DMS114 treated with DMSO at 0.1 percent for 48 hours (cell line): ENCODE data around the gene FERMT1.

Source experiments
- DNase-seq: peaks from one replicate; lab custom pipeline; 2025; ENCODE audit not compliant: unreplicated experiment; lab: John Stamatoyannopoulos, UW

The FERMT1 gene

DNA sequence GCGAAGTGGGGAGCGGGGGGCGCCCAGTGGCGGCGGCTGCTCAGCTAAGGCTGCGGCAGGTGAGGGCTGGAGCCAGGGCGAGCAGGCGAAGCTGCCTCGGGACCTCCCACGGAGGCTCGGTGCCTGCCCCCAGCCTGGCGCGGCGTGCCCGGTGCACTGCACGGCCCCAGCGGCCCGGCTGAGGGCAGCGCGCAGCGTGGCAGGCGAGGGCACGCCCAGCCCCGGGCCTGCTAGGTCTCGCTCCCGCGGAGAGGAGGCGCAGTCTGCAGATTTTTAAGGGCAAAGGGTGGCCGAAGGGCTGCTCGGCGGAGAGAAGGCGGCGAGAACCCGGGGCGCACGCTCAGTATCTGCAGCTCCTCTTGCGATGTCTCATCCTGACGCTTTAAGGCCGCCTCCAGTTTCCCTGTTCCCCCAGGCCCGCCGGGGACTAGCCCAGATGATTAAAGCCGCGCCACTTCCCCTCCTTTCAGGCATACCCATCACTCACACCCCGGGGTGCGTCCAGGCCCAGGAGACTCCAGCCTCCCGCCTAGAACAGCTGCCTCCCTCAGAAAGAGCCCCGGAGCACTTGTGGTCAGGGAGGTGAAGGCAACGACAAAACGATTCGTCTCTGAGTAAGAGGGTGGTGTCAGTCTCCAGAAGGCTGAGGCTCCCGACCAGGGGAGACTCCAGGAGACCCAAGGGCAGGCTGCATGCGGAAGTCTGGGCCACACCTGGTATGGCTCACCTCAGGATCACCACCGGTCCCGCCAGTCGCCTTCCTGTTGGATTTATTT, at the start of gene FERMT1:
TSS of gene FERMT1 (minus strand) at position 158 of the 776 bp plus-strand sequence. CDS start 3,476 bp downstream, outside the sequence.
- DNase-seq = peak; percentile 7

DNA sequence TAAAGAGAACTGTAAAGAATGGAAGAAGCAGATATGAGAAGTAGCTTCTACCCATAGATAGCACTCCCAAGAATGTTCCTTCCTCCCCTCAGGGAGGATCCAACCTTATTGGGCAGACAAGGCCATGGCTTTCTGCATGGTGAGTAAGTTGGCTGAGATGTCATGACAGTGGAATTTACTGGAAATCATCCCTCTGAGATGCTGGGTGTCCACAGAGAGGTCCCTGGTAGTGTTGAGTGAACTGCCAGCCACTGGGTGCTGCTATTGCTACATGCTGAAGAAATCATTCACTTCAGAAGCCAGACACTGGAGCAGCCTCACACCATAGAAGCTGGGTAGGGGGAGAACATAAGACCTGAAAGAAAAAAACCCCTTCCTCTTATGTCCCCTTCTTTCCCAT, 46.4 kb upstream of the FERMT1 start:
- no peak for DNase-seq

- no peak for DNase-seq
These were observed 45.4 kb upstream of the FERMT1 start for GRCh38 chr20:6168204-6168603.

DNA sequence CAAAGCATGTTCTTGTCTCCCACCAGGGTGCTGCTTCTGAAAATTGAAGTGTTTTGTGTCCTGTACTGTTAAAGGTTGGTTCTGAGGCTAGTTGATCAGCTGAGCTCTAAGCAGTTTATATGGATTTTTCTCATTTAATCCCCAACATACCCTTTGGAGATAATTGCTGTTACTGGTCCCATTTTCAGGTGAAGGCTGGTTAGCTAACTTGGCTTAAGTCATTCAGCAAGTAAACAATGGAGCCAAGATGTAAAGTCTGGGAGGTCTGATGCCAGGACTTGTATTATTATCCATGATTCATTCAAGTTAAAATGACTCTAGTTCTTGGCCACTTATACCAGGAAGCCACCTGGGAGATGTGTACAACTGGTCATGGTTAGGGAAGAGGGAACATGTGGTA, 42.5 kb upstream of the FERMT1 start:
- DNase-seq = no peak

DNA sequence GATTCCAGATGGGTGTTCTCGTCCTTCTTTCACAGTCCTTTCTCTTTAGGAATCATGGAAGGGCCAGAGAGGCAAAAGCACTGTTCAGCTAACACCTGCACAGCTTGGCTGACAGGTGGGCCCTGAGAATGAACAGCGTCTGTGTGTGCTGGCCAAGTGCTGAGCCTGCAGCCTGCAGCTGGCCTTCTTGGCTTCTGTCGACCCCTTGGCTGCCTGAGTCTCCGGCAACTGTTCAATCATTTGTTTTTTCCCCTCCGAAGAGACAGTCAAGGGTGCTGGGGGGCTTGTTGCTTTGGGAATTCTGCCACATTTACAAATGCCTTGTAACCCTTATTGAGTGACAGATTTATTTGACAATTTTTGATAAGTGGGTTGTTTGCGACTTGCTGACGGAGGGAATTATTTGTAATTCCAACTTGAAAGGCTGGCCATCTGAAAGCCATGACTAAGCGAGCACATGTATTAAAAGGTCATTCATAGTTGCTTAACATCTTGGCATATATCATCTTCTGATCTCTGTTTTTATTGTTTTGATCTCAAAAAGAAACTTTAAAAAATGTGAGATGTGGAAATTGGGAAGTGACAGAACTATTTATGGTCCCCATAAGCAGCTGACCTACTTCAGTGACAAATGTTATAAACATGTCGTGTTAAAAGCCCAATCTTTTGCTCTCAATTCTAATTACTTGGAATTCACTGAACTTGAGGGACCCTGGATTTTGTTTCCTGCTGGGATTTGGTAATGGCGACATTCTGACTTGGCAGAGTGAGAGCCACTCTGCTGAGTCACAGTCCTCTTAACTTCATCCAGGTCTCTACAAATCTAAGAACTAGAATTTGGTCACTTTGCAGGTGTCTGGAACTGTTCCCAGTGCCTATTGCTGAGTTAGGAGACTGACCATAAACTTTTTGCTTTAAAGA, 41.9 kb upstream of the FERMT1 start:
- DNase-seq = no peak

DNA sequence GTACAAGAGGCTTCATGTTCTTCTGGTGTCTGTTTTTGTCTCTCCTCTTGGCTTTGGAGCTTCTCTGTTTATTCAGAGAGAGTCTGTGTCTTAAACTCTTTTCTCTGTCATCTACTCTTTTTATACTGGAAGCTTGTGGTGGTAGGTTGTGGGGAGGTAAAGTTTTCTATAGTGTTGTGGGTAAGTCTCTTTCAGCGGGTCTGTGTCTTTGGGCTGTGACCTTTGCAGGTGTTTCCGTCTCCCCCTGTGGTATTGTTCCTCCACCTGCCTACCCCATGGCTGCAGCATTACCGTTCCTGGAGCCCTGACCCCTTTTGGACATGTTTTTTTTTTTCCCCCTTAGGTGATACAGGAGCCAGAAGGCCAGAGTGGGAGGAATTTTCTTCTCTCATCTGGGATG, 37.9 kb upstream of the FERMT1 start:
- no peak for DNase-seq

DNA sequence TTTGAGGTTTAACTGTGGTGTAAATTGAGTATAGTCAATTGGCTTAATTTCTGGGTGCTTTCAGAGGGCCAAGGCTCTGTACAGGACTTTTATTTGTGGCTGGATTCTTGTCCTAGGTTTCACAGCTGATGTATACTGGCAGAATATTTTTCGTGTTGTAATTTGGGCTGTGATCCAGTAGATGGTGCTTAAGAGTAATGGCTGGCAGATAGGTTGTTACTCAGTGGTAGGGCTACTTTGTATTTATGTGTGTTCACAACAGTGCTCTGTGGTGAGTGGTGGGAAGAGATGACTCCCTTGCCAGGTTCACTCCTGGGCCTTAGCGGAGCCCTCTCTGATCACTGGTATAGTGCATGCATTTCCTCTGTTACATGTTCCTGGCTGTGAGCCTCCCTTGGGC, 34.5 kb upstream of the FERMT1 start:
- no peak for DNase-seq

DNA sequence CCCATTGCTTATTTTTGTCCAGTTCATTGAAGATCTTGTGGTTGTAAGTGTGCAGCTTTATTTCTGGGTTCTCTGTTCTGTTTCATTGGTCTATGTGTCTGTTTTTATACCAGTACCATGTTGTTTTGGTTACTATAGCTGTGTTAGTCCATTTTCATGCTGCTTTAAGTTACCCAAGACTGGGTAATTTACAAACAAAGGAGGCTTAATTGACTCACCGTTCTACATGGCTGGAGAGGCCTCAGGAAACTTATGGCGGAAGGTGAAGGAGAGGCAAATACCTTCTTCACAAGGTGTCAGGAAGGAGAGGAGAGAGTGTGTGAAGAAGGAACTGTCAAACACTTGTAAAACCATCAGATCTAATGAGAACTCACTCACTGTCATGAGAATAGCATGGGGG, 29.9 kb upstream of the FERMT1 start:
- DNase-seq = no peak

GRCh38 chr20:6148073-6148472, 25.2 kb upstream of the FERMT1 start:
- no peak for DNase-seq

GRCh38 chr20:6142348-6142993, 19.6 kb upstream of the FERMT1 start:
- DNase-seq = peak; percentile 44

GRCh38 chr20:6140947-6141346, 18.1 kb upstream of the FERMT1 start:
- DNase-seq = no peak

GRCh38 chr20:6135347-6135746, 12.5 kb upstream of the FERMT1 start:
- no peak for DNase-seq

- no peak for DNase-seq
These were observed 11.8 kb upstream of the FERMT1 start for GRCh38 chr20:6134592-6134991.

DNA sequence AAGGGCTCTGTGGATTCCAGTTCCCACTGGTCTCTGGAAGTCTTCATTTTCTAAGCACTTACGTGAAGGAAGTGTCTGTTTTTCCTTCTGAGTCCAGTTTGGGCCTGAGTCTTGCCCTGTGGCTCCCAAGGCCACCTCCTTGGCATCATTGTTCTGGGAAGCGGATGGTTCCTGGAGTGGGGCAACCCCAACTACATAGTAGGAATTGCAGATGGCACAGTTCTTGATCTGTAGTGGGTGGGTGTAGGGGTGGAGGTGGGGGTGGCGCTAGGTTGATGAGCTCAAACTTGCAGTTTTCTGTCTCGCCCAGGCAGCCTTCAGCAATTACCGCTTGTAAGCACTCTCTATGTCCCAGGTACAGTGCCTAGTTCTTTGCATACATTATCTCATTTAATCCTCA, 7.2 kb upstream of the FERMT1 start:
- no peak for DNase-seq

- no peak for DNase-seq
These were observed 5.0 kb upstream of the FERMT1 start for GRCh38 chr20:6127825-6128224.

GRCh38 chr20:6126846-6127245, 4.0 kb upstream of the FERMT1 start:
- no peak for DNase-seq

- no peak for DNase-seq
These were observed 802 bp upstream of the FERMT1 start for GRCh38 chr20:6123649-6124014.

- DNase-seq = peak; percentile 12
These were observed 538 bp downstream of the FERMT1 start for GRCh38 chr20:6122111-6122872.

- DNase-seq = no peak
These were observed 1.3 kb downstream of the FERMT1 start for GRCh38 chr20:6121504-6121903.

DNA sequence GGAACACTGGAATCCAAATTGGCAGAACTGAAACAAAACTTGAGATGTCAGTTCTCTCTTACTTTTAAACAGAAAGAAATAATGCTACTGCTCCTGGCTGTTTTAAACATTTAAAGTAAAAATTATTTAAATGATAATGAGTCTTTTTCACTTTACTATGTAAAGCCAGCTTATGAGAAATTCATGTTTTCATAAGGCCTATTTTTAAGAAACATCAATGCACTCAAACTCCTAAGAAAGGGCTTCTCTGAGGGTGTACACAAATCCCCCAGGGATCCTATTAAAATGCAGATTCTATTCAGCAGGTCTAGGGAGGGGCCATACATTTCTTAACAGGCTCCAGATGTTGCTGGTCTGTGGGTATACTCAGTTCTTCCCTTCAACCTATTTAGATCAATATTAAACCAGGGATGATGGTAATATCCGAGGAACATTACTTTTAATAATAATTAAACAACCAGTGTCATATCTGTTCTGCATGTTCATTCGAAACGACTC, 2.3 kb downstream of the FERMT1 start:
- DNase-seq = no peak

- DNase-seq = no peak
These were observed 6.1 kb downstream of the FERMT1 start for GRCh38 chr20:6116758-6117157.
